GM10266 (cell line): ENCODE measurements around the gene ZBTB42.

ENCODE experiments used
- DNase-seq: peaks from one replicate; pipeline ENCODE4 v3.0.0; 2012; ENCODE audit errors: extremely low spot score
- TF ChIP-seq, protein P1 (sequence below): IDR thresholded peaks from 2 replicates; pipeline ENCODE4 v1.5.1; 2012; ENCODE audit warnings: mild to moderate bottlenecking, low read depth; ENCODE audit not compliant: control insufficient read depth, insufficient read depth; ENCODE audit errors: missing control alignments

The ZBTB42 gene

DNA sequence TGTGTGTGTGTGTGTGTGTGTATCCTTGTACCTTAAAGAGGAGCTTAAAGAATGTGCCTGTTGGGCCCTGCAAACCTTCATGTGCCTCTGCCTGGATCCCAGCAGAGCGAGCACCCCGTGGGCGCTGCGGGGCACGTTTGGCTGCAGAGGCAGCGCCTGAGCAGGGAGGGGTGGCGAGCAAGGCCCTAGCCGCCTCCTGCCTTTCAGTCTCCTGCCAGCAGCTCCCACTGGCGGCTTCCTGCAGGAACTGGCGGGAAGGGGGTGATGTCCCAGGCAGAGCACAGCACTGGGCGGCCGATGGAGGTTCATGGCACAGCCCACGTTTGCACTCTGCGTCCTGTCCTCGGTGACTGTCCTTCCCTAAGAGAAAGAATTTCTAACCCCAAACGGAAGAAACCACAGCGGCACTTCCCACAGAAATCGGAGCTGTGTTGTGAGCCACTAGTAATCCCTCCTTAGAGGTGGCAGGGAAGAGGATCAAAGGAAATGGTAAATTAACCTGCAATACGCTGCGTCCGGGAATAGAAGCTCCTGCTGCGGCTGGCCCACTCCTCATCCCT lies 19.8 kb downstream of the ZBTB42 start:
- no peak for DNase-seq
- TF ChIP-seq, protein P1, sequence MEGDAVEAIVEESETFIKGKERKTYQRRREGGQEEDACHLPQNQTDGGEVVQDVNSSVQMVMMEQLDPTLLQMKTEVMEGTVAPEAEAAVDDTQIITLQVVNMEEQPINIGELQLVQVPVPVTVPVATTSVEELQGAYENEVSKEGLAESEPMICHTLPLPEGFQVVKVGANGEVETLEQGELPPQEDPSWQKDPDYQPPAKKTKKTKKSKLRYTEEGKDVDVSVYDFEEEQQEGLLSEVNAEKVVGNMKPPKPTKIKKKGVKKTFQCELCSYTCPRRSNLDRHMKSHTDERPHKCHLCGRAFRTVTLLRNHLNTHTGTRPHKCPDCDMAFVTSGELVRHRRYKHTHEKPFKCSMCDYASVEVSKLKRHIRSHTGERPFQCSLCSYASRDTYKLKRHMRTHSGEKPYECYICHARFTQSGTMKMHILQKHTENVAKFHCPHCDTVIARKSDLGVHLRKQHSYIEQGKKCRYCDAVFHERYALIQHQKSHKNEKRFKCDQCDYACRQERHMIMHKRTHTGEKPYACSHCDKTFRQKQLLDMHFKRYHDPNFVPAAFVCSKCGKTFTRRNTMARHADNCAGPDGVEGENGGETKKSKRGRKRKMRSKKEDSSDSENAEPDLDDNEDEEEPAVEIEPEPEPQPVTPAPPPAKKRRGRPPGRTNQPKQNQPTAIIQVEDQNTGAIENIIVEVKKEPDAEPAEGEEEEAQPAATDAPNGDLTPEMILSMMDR: no peak

DNA sequence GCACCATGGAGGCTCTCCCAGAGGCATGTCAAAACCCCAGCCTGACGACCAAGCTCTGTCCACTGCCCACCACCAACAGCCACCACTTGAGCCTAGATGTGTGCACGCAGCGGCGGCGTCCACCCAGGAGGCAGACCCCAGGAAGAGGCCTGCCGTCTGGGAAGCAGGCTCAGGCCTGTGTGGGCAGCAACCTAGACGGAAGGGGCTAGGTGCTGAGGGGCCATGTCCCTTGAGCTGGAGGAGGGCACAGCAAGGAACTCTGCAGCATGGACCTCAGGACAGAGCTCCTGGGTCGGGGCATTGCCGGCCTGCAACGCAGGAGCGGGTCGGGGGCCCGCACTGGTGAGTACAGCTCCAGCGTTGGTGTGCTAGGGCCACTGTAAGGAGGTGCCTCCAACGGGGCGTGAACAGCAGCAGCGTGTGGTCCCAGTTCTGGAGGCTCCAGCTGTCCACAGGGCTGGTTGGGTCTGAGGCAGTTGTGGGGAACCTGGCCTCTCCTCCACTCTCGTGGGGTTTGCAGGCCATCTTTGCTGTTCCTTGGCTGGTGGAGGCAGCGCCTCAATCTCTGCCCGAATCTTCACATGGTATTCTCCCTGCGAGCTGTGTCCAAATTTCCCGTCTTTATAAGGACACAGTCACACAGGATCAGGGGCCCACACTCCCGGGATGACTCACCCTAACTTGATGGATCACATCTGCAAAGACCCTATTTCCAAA lies 20.5 kb downstream of the ZBTB42 start:
- TF ChIP-seq, protein P1: no peak

DNA sequence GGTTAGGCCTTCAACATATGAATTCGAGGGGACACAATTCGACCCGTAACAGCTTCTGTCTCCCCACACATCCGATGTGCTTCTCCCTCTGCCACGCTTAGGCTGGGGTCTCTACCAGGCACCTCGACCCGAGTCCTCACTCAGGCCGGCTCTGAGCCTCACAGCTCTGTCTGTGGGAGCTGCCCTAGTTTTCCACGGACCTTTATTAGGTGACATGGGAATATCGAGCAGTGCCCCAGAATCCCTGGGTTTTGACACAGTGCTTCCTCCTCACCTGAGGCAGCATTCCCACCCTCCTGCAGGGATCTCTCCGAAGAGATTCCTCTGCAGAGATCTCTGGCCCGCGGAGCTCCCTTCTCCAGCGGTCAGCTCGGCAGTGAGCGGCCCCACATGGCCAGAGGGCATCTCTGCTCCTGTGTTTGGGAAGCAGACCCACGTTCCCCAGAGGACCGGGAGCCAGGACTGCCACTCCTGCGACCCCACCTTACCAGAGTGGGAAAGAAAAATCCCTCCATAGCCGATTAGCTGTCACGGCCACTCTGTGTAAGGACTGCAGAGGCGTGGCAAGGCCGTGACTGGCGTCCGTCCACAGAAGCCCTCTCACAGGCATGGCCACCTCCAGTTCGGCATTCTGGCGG lies 21.2 kb downstream of the ZBTB42 start:
- TF ChIP-seq, protein P1: no peak
- DNase-seq: no peak

More for the DNA sequence above, 20.5 kb downstream of the ZBTB42 start:
- no peak for DNase-seq

DNA sequence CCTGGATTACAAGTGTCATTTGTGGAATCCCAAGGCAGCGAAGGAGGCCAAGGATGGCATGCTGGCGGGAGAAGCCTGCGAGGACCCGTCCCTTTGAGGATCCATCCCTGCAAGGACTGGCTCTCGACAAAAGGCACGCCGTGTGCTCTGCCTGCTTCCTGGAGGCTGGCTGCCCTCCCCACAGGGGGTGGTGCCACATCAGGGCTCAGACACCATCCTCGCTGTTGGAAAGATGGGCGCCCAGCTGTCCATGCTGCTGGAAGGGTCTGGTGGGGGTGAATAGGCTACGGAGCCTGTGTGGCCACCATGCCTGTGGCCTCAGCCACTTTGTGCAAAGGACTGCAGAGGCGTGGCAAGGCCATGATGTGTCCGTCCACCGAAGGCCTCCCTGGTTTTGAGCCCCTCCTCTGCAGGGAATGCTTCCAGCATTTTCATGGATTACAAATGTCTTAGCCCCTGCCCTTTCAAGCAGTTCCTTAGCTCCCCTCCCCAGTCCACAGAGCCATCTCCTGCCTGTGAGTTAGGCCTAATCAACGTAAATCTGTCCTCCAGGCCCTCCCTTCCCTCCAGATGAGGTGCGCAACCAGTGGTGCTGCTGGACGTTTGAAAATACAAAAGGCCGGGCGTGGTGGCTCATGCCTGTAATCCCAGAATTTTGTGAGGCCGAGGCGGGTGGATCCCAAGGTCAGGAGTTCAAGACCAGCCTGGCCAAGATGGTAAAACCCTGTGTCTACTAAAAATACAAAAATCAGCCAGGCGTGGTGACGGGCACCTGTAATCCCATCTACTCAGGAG lies 22.1 kb downstream of the ZBTB42 start:
- no peak for DNase-seq
- TF ChIP-seq, protein P1: no peak

DNA sequence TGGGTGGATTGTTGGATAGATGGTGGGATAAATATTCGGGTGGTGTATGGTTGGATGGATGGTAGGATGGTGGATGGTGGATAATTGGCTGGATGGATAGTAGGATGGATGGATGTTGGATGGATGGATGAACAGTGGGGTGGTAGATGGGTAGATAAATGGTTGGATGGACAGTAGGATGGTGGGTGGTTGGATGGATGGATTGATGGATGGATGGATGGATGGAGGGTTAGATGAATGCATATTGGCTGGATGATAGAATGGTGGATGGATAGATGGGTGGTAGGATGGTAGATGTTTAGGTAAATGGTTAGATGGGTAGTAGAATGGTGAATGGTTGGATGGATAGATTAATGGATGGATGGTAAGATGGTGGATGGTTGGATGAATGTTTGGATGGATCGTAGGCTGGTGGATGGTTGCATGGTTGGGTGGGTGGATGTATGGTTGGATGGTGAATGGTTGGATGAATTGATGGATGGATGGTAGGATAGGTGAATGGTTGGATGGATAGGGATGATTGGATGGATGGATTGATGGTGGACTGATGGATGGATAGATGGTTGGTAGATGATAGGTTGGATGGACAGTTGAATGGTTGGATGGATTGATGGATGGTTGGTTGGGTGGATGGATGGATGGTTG lies 23.6 kb downstream of the ZBTB42 start:
- TF ChIP-seq, protein P1: no peak

DNA sequence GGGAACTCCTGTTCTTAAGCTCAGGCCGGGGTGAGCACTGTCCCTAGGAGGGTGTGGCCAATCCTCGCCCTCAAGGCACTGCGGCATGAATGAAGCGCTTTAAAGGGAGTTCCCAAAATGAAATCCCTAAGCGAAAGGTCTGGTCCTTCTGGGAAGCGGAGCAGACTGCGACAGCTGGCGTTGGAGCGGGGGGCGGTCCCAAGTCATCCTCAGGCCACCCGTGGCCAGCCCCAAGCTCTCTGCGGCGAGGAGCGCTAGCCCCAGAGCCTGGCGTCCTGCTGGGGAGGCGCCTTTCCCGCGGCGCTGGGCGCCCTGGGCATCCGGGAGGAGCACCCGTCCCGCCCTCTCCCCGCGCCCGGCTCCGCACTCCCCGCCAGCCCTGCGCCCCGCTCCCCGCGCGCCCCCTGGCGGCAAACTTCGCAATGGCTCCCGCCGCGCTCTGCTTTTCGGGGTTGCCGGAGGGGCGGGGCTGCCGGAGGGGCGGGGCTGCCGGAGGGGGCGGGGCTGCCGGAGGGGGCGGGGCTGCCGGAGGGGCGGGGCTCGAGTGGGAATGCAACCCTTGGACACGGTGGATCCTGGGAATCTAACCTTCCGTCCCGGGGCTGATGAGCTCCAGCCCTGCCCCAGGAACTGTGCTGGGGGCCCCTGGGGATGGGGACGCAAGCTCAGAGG lies 25.4 kb downstream of the ZBTB42 start:
- TF ChIP-seq, protein P1: peak; percentile 87

More for the DNA sequence above, 23.6 kb downstream of the ZBTB42 start:
- no peak for DNase-seq

More for the DNA sequence above, 25.4 kb downstream of the ZBTB42 start:
- peak; percentile 96 for DNase-seq
